Measurements from ENCODE around the gene SLIT3.

- TF ChIP-seq CTCF (IDR thresholded peaks at IDR 0.05) (no peak), POLR2AphosphoS5 (IDR thresholded peaks at IDR 0.05) (no peak), EP300 (IDR thresholded peaks at IDR 0.05) (no peak), POLR2A (IDR thresholded peaks at IDR 0.05; ENCODE audit: low read depth) (no peak)
These were observed 287.1 kb downstream of the SLIT3 start for GRCh38 chr5:169013846-169014245.

All from esophagus muscularis mucosa (tissue), 4 donors.